ENCODE results near the gene SEMA4D.

Gene SEMA4D

GRCh38 chr9:89381308-89381609, 116.7 kb downstream of the SEMA4D start:
- in situ Hi-C loops (cut with MboI; ENCODE audit: low sequenced_read_pairs, unreplicated experiment): no loop called here

DNA sequence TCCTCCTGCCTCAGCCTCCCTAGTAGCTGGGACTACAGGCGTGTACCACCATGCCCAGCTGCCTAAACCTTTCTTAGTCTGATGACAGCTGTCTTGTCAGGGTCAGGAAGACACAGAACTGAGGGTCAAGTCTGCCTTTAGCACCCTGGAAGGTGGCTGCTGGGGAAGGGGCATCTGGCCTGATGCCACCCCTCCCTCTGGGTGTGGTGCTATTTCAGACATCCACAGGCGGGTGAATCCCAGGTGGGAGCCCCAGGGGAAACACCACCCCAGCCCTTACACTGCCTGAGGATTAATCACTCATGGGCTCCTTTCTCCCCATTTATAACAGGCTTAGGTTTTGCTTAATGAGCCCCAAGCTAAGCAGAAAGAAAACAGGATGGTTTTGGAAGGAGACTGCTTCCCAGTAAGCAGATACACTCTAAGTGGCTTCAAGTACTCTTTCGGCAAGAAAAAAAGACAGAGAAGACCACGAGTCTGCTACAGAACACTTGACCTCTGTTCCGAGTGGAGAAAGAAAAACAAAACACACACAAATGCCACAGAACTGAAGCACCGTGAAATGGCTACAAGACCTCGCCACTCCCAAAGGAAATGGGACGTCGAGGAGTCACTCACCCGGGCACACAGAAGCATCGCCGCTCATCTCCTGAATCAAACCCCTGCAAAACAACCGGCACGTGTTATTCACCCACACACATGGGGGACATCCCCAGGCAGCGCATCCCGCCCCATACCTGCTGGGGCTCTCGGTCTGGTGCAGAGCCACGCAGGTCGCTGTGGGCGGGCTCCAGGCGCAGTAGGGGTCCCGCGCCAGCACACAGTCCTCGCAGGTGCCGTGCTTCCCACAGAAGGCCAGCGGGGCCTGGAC, 117.2 kb downstream of the SEMA4D start:
- TF ChIP-seq CTCF (IDR thresholded peaks at IDR 0.05; ENCODE audit: borderline replicate concordance, control extremely low read depth, extremely low read depth, insufficient read depth, missing control alignments): no peak
- in situ Hi-C loops (cut with MboI; ENCODE audit: low sequenced_read_pairs, unreplicated experiment): no loop called here
- no peak for DNase-seq (ENCODE audit: low spot score)

More at GRCh38 chr9:89381308-89381609, 116.7 kb downstream of the SEMA4D start:
- TF ChIP-seq CTCF (IDR thresholded peaks at IDR 0.05; ENCODE audit: borderline replicate concordance, control extremely low read depth, extremely low read depth, insufficient read depth, missing control alignments): no peak
- DNase-seq (ENCODE audit: low spot score): no peak

GRCh38 chr9:89379508-89380115, 118.3 kb downstream of the SEMA4D start:
- in situ Hi-C loops (cut with MboI; ENCODE audit: low sequenced_read_pairs, unreplicated experiment): no loop called here
- no peak for TF ChIP-seq CTCF (IDR thresholded peaks at IDR 0.05; ENCODE audit: borderline replicate concordance, control extremely low read depth, extremely low read depth, insufficient read depth, missing control alignments)
- DNase-seq (ENCODE audit: low spot score): no peak

- DNase-seq (ENCODE audit: low spot score): no peak
- TF ChIP-seq CTCF (IDR thresholded peaks at IDR 0.05; ENCODE audit: borderline replicate concordance, control extremely low read depth, extremely low read depth, insufficient read depth, missing control alignments): no peak
- in situ Hi-C loops (cut with MboI; ENCODE audit: low sequenced_read_pairs, unreplicated experiment): no loop called here
Observed at GRCh38 chr9:89379031-89379430, 118.9 kb downstream of the SEMA4D start.

DNA sequence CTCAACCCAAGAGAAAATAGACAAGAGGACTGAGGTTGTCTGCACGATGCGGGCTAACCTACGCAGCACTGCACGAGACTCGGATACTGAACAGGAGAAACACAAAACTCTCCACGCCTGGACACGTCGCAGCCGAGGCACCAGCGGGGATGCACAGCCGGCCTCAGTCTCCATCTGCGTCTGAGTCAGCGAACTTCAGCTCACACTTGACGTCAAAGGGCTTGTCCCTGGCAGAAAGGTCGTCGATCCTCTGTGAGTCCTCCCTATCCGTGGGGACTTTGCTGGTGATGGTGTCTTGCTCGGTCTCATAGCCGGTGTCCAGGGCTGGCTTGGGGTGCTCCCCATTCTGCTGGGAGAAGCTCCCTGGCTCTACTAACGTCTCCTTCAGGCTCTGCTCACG, 119.4 kb downstream of the SEMA4D start:
- TF ChIP-seq CTCF (IDR thresholded peaks at IDR 0.05; ENCODE audit: borderline replicate concordance, control extremely low read depth, extremely low read depth, insufficient read depth, missing control alignments): no peak
- no peak for DNase-seq (ENCODE audit: low spot score)
- in situ Hi-C loops (cut with MboI; ENCODE audit: low sequenced_read_pairs, unreplicated experiment): no loop called here

DNA sequence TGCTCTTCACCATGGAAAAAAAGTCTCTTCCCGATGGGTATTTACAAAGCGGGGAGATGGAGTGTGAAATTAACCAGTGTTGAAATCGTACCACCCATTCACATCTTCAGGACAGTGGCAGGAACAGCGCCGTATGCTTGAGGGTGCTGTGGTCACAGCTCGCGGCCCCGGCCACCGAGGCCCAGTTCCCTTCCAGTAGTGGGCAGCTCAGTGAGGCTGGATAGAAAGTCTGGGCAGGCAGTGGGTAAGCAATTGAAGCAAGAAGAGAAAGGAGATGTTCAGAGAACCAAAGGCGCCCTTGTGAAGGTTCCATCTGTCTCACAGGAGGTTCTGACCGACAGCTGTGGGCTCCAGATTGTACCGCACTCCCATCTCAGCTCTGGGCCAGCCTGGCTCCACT, 120.5 kb downstream of the SEMA4D start:
- no peak for DNase-seq (ENCODE audit: low spot score)
- TF ChIP-seq CTCF (IDR thresholded peaks at IDR 0.05; ENCODE audit: borderline replicate concordance, control extremely low read depth, extremely low read depth, insufficient read depth, missing control alignments): no peak
- in situ Hi-C loops (cut with MboI; ENCODE audit: low sequenced_read_pairs, unreplicated experiment): no loop called here
